OCI-LY1 (cell line): ENCODE results near the gene ZNF322.

Experiments used
- H2AFZ ChIP-seq: fragments of 200-600 bp; sonication (generic), shearing (Covaris generic); 2 replicates; pipeline ENCODE4 v1.6.0; 2014; ENCODE audit warnings: antibody characterized with exemption, mild to moderate bottlenecking, low read length
- H3F3A ChIP-seq: fragments of 200-600 bp; sonication (generic), shearing (Covaris generic); 2 replicates; pipeline ENCODE4 v1.6.0; 2014; ENCODE audit warnings: mild to moderate bottlenecking, antibody characterized with exemption, low read length, moderate library complexity; ENCODE audit not compliant: insufficient read depth
- H3K27ac ChIP-seq: fragments of 200-600 bp; sonication (generic); 2 replicates; pipeline ENCODE4 v1.5.1; 2014; ENCODE audit warnings: low read length, mixed run types, mild to moderate bottlenecking, low read depth; ENCODE audit not compliant: poor library complexity, severe bottlenecking
- H3K27me3 ChIP-seq: fragments of 200-600 bp; sonication (generic); 2 replicates; pipeline ENCODE4 v1.6.0; 2014; ENCODE audit warnings: antibody characterized with exemption, mild to moderate bottlenecking, low read length, moderate library complexity; ENCODE audit not compliant: insufficient read depth
- H3K36me3 ChIP-seq: fragments of 200-600 bp; sonication (generic); 2 replicates; pipeline ENCODE4 v1.6.1; 2014; ENCODE audit warnings: mild to moderate bottlenecking, antibody characterized with exemption, low read length, moderate library complexity, mixed read lengths; ENCODE audit not compliant: insufficient read depth
- H3K4me1 ChIP-seq: fragments of 200-600 bp; sonication (generic); 2 replicates; pipeline ENCODE4 v1.5.1; 2014; ENCODE audit warnings: mild to moderate bottlenecking, low read length, moderate library complexity; ENCODE audit not compliant: insufficient read depth, severe bottlenecking
- H3K4me2 ChIP-seq: fragments of 200-600 bp; sonication (generic), shearing (Covaris generic); 2 replicates; pipeline ENCODE4 v1.6.1; 2014; ENCODE audit warnings: low read length
- H3K4me3 ChIP-seq: fragments of 200-600 bp; sonication (generic); 2 replicates; pipeline ENCODE4 v1.5.1; 2014; ENCODE audit warnings: low read length, low read depth, mild to moderate bottlenecking, mixed read lengths; ENCODE audit not compliant: poor library complexity, severe bottlenecking
- H3K79me2 ChIP-seq: fragments of 200-600 bp; shearing (Covaris generic); 2 replicates; pipeline ENCODE4 v1.6.1; 2016; ENCODE audit warnings: mixed run types, low read length, mixed read lengths; ENCODE audit not compliant: insufficient read depth
- H3K9ac ChIP-seq: fragments of 200-600 bp; sonication (generic), shearing (Covaris generic); 2 replicates; pipeline ENCODE4 v1.6.1; 2014; ENCODE audit warnings: mild to moderate bottlenecking, low read length, mixed read lengths
- H3K9me2 ChIP-seq: fragments of 200-600 bp; sonication (generic), shearing (Covaris generic); 2 replicates; pipeline ENCODE4 v1.6.1; 2014; ENCODE audit warnings: low read depth, mild to moderate bottlenecking, low read length, mixed read lengths
- H3K9me3 ChIP-seq: fragments of 200-600 bp; shearing (Covaris generic); 2 replicates; pipeline ENCODE4 v1.6.1; 2014; ENCODE audit warnings: low read length, mixed read lengths
- H4K20me1 ChIP-seq: fragments of 200-600 bp; sonication (generic), shearing (Covaris generic); 2 replicates; pipeline ENCODE4 v1.6.0; 2016; ENCODE audit warnings: mild to moderate bottlenecking, low read length; ENCODE audit not compliant: insufficient read depth
- CTCF ChIP-seq: fragments of 200-600 bp; sonication (generic), shearing (Covaris generic); IDR thresholded peaks from 2 replicates; pipeline ENCODE4 v1.5.1; 2017; ENCODE audit warnings: mild to moderate bottlenecking, antibody characterized with exemption, low read length, moderate library complexity, mixed read lengths
- EZH2 ChIP-seq: fragments of 200-600 bp; sonication (generic), shearing (Covaris generic); IDR thresholded peaks from 2 replicates; pipeline ENCODE4 v1.8.0; 2017; ENCODE audit warnings: borderline replicate concordance, mixed run types, mild to moderate bottlenecking, antibody characterized with exemption, low read length, moderate library complexity, mixed read lengths

Gene ZNF322

DNA sequence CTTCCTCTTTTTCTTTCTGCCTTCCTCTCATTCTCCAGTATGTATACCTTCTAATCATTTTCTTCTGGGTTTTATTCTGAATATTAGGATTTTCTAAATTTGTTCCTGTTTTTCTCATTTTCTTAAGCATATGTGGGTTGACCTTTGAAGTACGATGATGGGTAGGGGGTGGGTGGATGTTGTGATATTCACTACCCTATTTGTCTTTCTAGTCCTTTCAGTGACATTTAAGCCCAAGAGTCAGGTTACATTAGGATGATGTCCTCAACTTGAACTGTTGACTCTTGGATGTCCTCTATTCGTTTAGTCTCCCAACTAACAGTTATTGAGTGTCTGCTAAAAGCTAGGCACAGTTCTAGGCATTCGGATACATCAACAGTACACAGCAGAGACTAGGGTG is 55.5 kb downstream of the ZNF322 start:
- Histone ChIP-seq H3K27ac (no peak overlapping the region), H4K20me1 (no peaks in the 10 kb centered on the region), H3K9me3 (no peaks in the 10 kb centered on the region), H3K36me3 (peaks cover 13% of the 10 kb centered on the region; the same call in 1 of the 2 replicates), H3K27me3 (no peaks in the 10 kb centered on the region), H3K9ac (no peak overlapping the region), H3F3A (no peaks in the 10 kb centered on the region), H3K4me1 (peaks cover 5% of the 10 kb centered on the region), H3K4me3 (no peak overlapping the region), H2AFZ (no peak overlapping the region), H3K79me2 (no peaks in the 10 kb centered on the region), H3K4me2 (no peak overlapping the region), H3K9me2 (no peaks in the 10 kb centered on the region)
- TF ChIP-seq CTCF, result no peak
- no peak for TF ChIP-seq EZH2

DNA sequence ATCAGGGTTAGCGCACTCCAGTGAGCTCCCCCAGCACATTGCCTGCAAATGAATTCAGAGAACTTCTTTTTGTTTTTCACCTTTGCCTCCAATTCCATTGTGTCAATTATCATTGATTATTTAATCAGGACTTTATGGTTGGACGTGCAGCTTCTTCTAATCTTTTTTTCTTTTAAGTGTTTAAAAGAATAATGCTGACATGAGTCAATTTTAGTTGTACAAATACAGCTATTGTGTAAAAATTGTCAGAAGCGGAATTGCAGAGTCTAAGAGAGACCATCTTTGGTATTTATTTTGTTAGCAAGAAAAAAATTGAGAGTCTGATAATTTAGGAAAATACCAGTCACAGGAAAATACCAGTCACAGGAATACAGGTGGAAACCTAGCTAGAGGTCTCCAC is 57.3 kb downstream of the ZNF322 start:
- Histone ChIP-seq H3K9me3 (no peaks in the 10 kb centered on the region), H4K20me1 (no peaks in the 10 kb centered on the region), H3K27me3 (no peaks in the 10 kb centered on the region), H3K27ac (no peak overlapping the region), H3K4me1 (peaks cover 11% of the 10 kb centered on the region), H2AFZ (no peak overlapping the region), H3K79me2 (peaks cover 10% of the 10 kb centered on the region), H3K9ac (no peak overlapping the region), H3K36me3 (peaks cover 24% of the 10 kb centered on the region), H3K4me2 (no peak overlapping the region), H3K4me3 (no peak overlapping the region), H3K9me2 (no peaks in the 10 kb centered on the region), H3F3A (no peaks in the 10 kb centered on the region)
- TF ChIP-seq CTCF (no peak), EZH2 (no peak)

- Histone ChIP-seq H3K9me3 (no peaks in the 10 kb centered on the region), H3K27me3 (no peaks in the 10 kb centered on the region), H3K36me3 (peaks cover 24% of the 10 kb centered on the region), H3K9ac (no peak overlapping the region), H3K27ac (no peak overlapping the region), H3K4me3 (no peak overlapping the region), H3K4me1 (peaks cover 13% of the 10 kb centered on the region), H4K20me1 (no peaks in the 10 kb centered on the region), H2AFZ (no peak overlapping the region), H3K4me2 (no peak overlapping the region), H3K79me2 (peaks cover 13% of the 10 kb centered on the region), H3K9me2 (no peaks in the 10 kb centered on the region), H3F3A (no peaks in the 10 kb centered on the region)
- no peak for TF ChIP-seq CTCF
- no peak for TF ChIP-seq EZH2
Measured at GRCh38 chr6:26600759-26601158, 58.8 kb downstream of the ZNF322 start.
